Caco-2 (cell line): ENCODE results near the gene OR2V2. TPM values are rescaled to one million over a fixed set of nuclear protein-coding genes. Genes with fewer than 3 reads are reported as not detected.
A peak's percentile ranks its signal among the peaks of the same experiment; 100 is the strongest.

Experiments used
- BruUV-seq: library from RNA; stranded (reverse); fragments of 400-500 nt; replicated peaks from 2 replicates; lab custom pipeline; 2021; lab: Mats Ljungman, UMichigan
- CTCF ChIA-PET: fragments of 300-600 bp; sonication (Branson Sonifier 250); formaldehyde crosslinking; loops from one replicate; lab custom pipeline; 2022; ENCODE audit warnings: antibody characterized with exemption; lab: Charles Lee
- POLR2A ChIA-PET: fragments of 300-600 bp; sonication (Branson Sonifier 250); formaldehyde crosslinking; loops from one replicate; lab custom pipeline; 2022; ENCODE audit warnings: antibody characterized with exemption; lab: Charles Lee
- DNase-seq, 2 experiments: peaks; one replicate each; pipeline versions ENCODE4 v3.0.0 to v3.0.0-alpha.2; 2020 to 2022
- H3K27me3 ChIP-seq: replicated peaks from 2 replicates; pipeline ENCODE4 v1.6.0; 2011; ENCODE audit warnings: low read length; ENCODE audit not compliant: control insufficient read depth, insufficient read depth
- H3K36me3 ChIP-seq: 2 replicates; pipeline ENCODE4 v1.5.1; 2011; ENCODE audit warnings: low read length; ENCODE audit not compliant: control insufficient read depth, insufficient read depth
- H3K4me1 ChIP-seq: fragments of 250-450 bp; sonication (Bioruptor Pico); 2 replicates; pipeline ENCODE4 v1.5.1; 2020; ENCODE audit warnings: mild to moderate bottlenecking
- H3K4me3 ChIP-seq: 2 replicates; pipeline ENCODE4 v1.5.1; 2011; ENCODE audit warnings: low read depth, mild to moderate bottlenecking, control low read depth, low read length
- H3K9me3 ChIP-seq: fragments of 250-450 bp; sonication (Bioruptor Pico); 2 replicates; pipeline ENCODE4 v1.5.1; 2020; ENCODE audit warnings: mild to moderate bottlenecking, moderate library complexity
- H3K27ac Mint-ChIP-seq: one replicate; pipeline ENCODE4 v1.8.0; 2022; ENCODE audit warnings: mixed read lengths; ENCODE audit not compliant: unreplicated experiment
- H3K27me3 Mint-ChIP-seq: one replicate; pipeline ENCODE4 v1.8.0; 2022; ENCODE audit warnings: mixed read lengths; ENCODE audit not compliant: insufficient read depth, unreplicated experiment
- H3K36me3 Mint-ChIP-seq: one replicate; pipeline ENCODE4 v1.8.0; 2022; ENCODE audit warnings: mild to moderate bottlenecking, mixed read lengths; ENCODE audit not compliant: insufficient read depth, unreplicated experiment
- H3K4me1 Mint-ChIP-seq: one replicate; pipeline ENCODE4 v1.8.0; 2022; ENCODE audit warnings: low read depth, mixed read lengths; ENCODE audit not compliant: unreplicated experiment
- H3K4me3 Mint-ChIP-seq: one replicate; pipeline ENCODE4 v1.8.0; 2022; ENCODE audit warnings: mild to moderate bottlenecking, moderate library complexity, mixed read lengths; ENCODE audit not compliant: unreplicated experiment
- H3K9me3 Mint-ChIP-seq: one replicate; pipeline ENCODE4 v1.8.0; 2022; ENCODE audit warnings: mixed read lengths; ENCODE audit not compliant: unreplicated experiment
- CTCF ChIP-seq, 2 experiments: fragments of 200-600 bp in 1 of 2; IDR thresholded peaks; 1 replicate in 1 of 2; 2 replicates in 1 of 2; pipeline versions ENCODE4 v1.5.1 to v1.8.0; 2011 to 2022; ENCODE audit warnings: antibody characterized with exemption in 1 of 2, control low read depth in 1 of 2, inconsistent platforms in 1 of 2, low read depth in 1 of 2, low read length in 1 of 2, mild to moderate bottlenecking in 1 of 2, moderate library complexity in 1 of 2; ENCODE audit not compliant: insufficient read depth in 1 of 2, severe bottlenecking in 1 of 2, unreplicated experiment in 1 of 2
- intact Hi-C: fragments of 100-400 bp; cut with micrococcal nuclease; formaldehyde crosslinking; loops from one replicate; pipeline ENCODE4 v1.10.0; 2022; ENCODE audit not compliant: unreplicated experiment
- total RNA-seq: library from RNA; stranded (reverse); gene quantifications from 2 replicates; pipeline ENCODE4 v1.2.3, GENCODE V29; 2022

The OR2V2 gene
- total RNA-seq, 1 experiment from 2014 or later = not detected

- Histone ChIP-seq H3K4me3 (no peak overlapping the region), H3K4me1 (no peaks in the 10 kb centered on the region), H3K27me3 (no peaks in the 10 kb centered on the region; the same call in 1 of the 2 replicates), H3K9me3 (no peaks in the 10 kb centered on the region), H3K36me3 (no peaks in the 10 kb centered on the region)
- ChIA-PET CTCF (interaction anchor here (0.6 kb wide), 1 partner anchor 23 kb away, joined by 3 read pairs; no protein-coding TSS in a partner anchor), POLR2A (no interaction called here)
- H3K27ac Mint-ChIP-seq = no peak overlapping the region
- H3K27me3 Mint-ChIP-seq = peaks cover 15% of the 10 kb centered on the region
- no TSS peak for BruUV-seq
- peak overlapping the region; percentile 82 for H3K4me3 Mint-ChIP-seq
- H3K4me1 Mint-ChIP-seq = peaks cover 39% of the 10 kb centered on the region
- no peaks in the 10 kb centered on the region for H3K9me3 Mint-ChIP-seq
- DNase-seq = no peak
- H3K36me3 Mint-ChIP-seq = peaks cover 32% of the 10 kb centered on the region
- TF ChIP-seq CTCF (IDR thresholded peaks at IDR 0.05; ENCODE audit: insufficient read depth in 1 of 2, low read depth in 1 of 2, low read length in 1 of 2, severe bottlenecking in 1 of 2, unreplicated experiment in 1 of 2) = no peak
- intact Hi-C loops = no loop called here
Measured at GRCh38 chr5:181203093-181203711, 55.8 kb downstream of the OR2V2 start.

DNA sequence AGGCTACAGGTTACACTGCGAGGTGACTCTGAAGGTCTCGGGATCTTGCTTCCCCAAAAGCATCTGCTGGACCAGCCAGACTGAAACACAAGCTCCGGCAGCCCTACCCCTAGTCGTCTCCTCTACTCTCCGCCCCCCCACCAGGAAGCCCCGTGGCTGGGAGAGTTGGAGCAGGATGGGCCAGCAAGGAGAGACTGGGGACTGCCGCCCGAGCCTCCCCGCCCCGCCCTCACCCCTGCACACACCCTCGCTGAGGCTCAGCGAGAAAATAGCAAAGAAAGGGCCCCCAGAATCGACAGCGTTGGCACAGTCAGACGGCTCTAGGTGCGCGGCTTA is 56.4 kb downstream of the OR2V2 start:
- BruUV-seq = no TSS peak
- Mint-ChIP-seq H3K36me3 (peaks cover 35% of the 10 kb centered on the region), H3K4me1 (peaks cover 35% of the 10 kb centered on the region), H3K27ac (no peak overlapping the region), H3K4me3 (peak overlapping the region; percentile 82), H3K9me3 (no peaks in the 10 kb centered on the region), H3K27me3 (peaks cover 15% of the 10 kb centered on the region)
- no peaks in the 10 kb centered on the region for H3K4me1 ChIP-seq
- DNase-seq = no peak
- H3K9me3 ChIP-seq = no peaks in the 10 kb centered on the region
- no peak for TF ChIP-seq CTCF (IDR thresholded peaks at IDR 0.05; ENCODE audit: insufficient read depth in 1 of 2, low read depth in 1 of 2, low read length in 1 of 2, severe bottlenecking in 1 of 2, unreplicated experiment in 1 of 2)
- no peaks in the 10 kb centered on the region for H3K36me3 ChIP-seq
- ChIA-PET POLR2A (no interaction called here), CTCF (interaction anchor here (0.7 to 1.8 kb wide), 4 partner anchors 12 to 48 kb away, joined by 3 to 5 read pairs (median 3); no protein-coding TSS in a partner anchor)
- intact Hi-C loops = no loop called here
- no peaks in the 10 kb centered on the region; the same call in 1 of the 2 replicates for H3K27me3 ChIP-seq
- peak overlapping the region; percentile 50 for H3K4me3 ChIP-seq

DNA sequence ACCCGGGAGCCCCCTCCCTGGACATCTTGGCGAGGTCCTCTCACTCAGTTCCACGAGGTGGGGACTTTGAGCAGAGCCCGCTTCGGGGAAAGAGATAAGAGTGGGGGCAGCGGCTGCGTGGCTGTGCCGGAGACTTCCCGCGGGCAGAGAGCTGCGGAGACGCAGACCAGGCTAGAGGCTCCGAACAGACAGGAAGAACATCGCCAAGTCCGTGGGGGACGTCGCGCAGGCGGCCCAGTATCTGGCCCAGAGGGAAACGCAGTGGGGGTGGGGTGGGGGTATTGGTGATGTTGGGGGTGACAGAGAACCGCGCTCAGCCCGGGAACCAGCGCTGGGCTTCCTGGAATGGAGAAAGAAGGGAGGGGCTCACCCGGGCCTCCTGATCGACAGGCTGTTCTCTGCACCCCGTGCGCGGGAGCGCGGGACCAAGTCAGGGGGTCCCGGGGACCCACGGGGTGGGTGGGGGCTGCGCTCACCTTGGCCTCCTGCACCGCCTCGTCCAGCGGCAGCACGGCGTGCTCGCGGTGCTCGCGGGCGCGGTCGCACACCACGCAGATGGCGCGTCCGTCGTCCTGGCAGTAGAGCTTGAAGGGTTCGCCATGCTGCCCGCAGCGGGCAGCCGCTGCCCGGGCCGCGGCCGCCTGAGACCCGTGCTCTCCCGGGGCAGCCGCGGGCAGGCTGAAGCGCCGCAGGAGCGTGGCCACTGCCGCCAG is 56.9 kb downstream of the OR2V2 start:
- Mint-ChIP-seq H3K27me3 (peaks cover 15% of the 10 kb centered on the region), H3K9me3 (no peaks in the 10 kb centered on the region)
- POLR2A ChIA-PET = interaction anchor here (1.0 kb wide), 1 partner anchor 13 kb away, joined by 5 read pairs; no protein-coding TSS in a partner anchor

More for the DNA sequence above, 56.9 kb downstream of the OR2V2 start:
- peak in 1 of 2 experiments; percentile 37 for DNase-seq
- Histone ChIP-seq H3K4me1 (no peaks in the 10 kb centered on the region), H3K9me3 (no peaks in the 10 kb centered on the region), H3K4me3 (peak overlapping the region; percentile 50), H3K27me3 (no peaks in the 10 kb centered on the region; the same call in 1 of the 2 replicates), H3K36me3 (no peaks in the 10 kb centered on the region)
- no peak for TF ChIP-seq CTCF (IDR thresholded peaks at IDR 0.05; ENCODE audit: insufficient read depth in 1 of 2, low read depth in 1 of 2, low read length in 1 of 2, severe bottlenecking in 1 of 2, unreplicated experiment in 1 of 2)
- H3K36me3 Mint-ChIP-seq = peaks cover 35% of the 10 kb centered on the region
- intact Hi-C loops = no loop called here
- peaks cover 30% of the 10 kb centered on the region for H3K4me1 Mint-ChIP-seq
- BruUV-seq = no TSS peak
- H3K4me3 Mint-ChIP-seq = peak overlapping the region; percentile 82
- CTCF ChIA-PET = interaction anchor here (0.7 to 1.8 kb wide), 4 partner anchors 13 to 48 kb away, joined by 3 to 5 read pairs (median 3); no protein-coding TSS in a partner anchor
- H3K27ac Mint-ChIP-seq = no peak overlapping the region
